Right lobe of liver (tissue), 6 donors: ENCODE measurements around the gene SLC20A1. TPM values are rescaled to one million over a fixed set of nuclear protein-coding genes. Genes with fewer than 3 reads are reported as not detected.

Experiments used
- ATAC-seq, 4 donors: fragments of 200-7000 bp; cut with Tn5 transposase; one replicate each; pipeline ENCODE4 v1.9.1; 2020; ENCODE audit warnings: mild to moderate bottlenecking in 4 of 4, moderate library complexity in 4 of 4
- DNase-seq, 3 donors: peaks; one replicate each; pipeline ENCODE4 v3.0.0-alpha.2; 2020
- H3K27ac ChIP-seq, 3 donors: fragments of 200-600 bp; one replicate each; pipeline ENCODE4 v1.8.0; 2022
- H3K27me3 ChIP-seq, 2 donors: fragments of 200-600 bp; one replicate each; pipeline ENCODE4 v1.8.0; 2022
- H3K36me3 ChIP-seq, 4 donors: fragments of 200-600 bp; sonication (generic) in 1 of 4; one replicate each; pipeline versions ENCODE4 v1.5.1 to v1.8.0; 2017 to 2022; ENCODE audit warnings: control low read depth in 1 of 4
- H3K4me1 ChIP-seq, 4 donors: fragments of 200-600 bp; sonication (generic) in 1 of 4; one replicate each; pipeline versions ENCODE4 v1.5.1 to v1.8.0; 2017 to 2022; ENCODE audit warnings: control low read depth in 1 of 4
- H3K4me3 ChIP-seq, 3 donors: fragments of 200-600 bp; one replicate each; pipeline ENCODE4 v1.8.0; 2022
- H3K9me3 ChIP-seq, 4 donors: fragments of 200-600 bp; sonication (generic) in 1 of 4; one replicate each; pipeline versions ENCODE4 v1.5.1 to v1.8.0; 2017 to 2022; ENCODE audit warnings: control low read depth in 1 of 4
- CTCF ChIP-seq, 4 donors: fragments of 200-600 bp in 3 of 4; fragments of 450-650 bp in 1 of 4; IDR thresholded peaks; one replicate each; pipeline versions ENCODE4 v1.5.1 to v1.8.0; 2016 to 2022; ENCODE audit warnings: antibody characterized with exemption in 4 of 4, mild to moderate bottlenecking in 2 of 4
- POLR2A ChIP-seq: fragments of 450-650 bp; IDR thresholded peaks from one replicate; pipeline ENCODE4 v1.6.1; 2017; ENCODE audit warnings: antibody characterized with exemption, mild to moderate bottlenecking
- WGBS: methylation state at CpG from one replicate; pipeline ENCODE4 v1.1.6; 2018; ENCODE audit warnings: low coverage, low lambda C conversion rate; ENCODE audit not compliant: insufficient coverage; ENCODE audit errors: missing lambda C conversion rate; 5-methylcytosine and 5-hydroxymethylcytosine counted together
- intact Hi-C, 2 donors: fragments of 100-400 bp; cut with DNase I; formaldehyde crosslinking; loops; one replicate each; pipeline versions ENCODE4 v1.11.2 to v1.14.1; 2022
- total RNA-seq, 6 experiments: library from RNA; depleted of rRNA in 2 of 6; stranded (reverse); fragments of >200 nt in 2 of 6; fragmentation: NEBNext Ultra II Directional in 3 of 6; extraction: Animal tissue kit (Norgen Biotek cat#: 25700) in 3 of 6; gene quantifications; one replicate each; pipeline versions ENCODE4 v1.1.0 to v1.2.4, GENCODE V29; 2016 to 2023
- donor health status: DM: no; HTN: yes; CAD: no.
- donor health status: DM: no; HTN: no; CAD: no.
- donor health status: DM: no; HTN: no; CAD: no.
- donor health status: DM: no; HTN: yes; CAD: no.
- donor health status: DM: no; HTN: yes; CAD: no.

Gene SLC20A1
- total RNA-seq, 6 experiments from 2014 or later, result 14.3 to 103 (median 26.8) TPM

- 82% methylated on average over 1 of the region's 1 CpG for WGBS
- Histone ChIP-seq H3K4me3 (no peak overlapping the region), H3K36me3 (no peaks in the 10 kb centered on the region), H3K27me3 (no peaks in the 10 kb centered on the region), H3K4me1 (peaks cover 0 to 28% (median 11%) of the 10 kb centered on the region in 4 donors), H3K27ac (no peak overlapping the region), H3K9me3 (no peaks in the 10 kb centered on the region)
- DNase-seq (no peak), ATAC-seq (no peak)
- intact Hi-C loops, result no loop called here
- TF ChIP-seq CTCF (IDR thresholded peaks at IDR 0.05), result no peak
Observed at GRCh38 chr2:112673008-112673407, 27.3 kb downstream of the SLC20A1 start.

GRCh38 chr2:112674229-112674628 is 28.5 kb downstream of the SLC20A1 start:
- Histone ChIP-seq H3K27me3 (no peaks in the 10 kb centered on the region), H3K36me3 (no peaks in the 10 kb centered on the region), H3K27ac (peak overlapping the region in 1 of 3 donors; percentile 25), H3K9me3 (no peaks in the 10 kb centered on the region), H3K4me3 (no peak overlapping the region), H3K4me1 (peaks cover 0 to 24% (median 11%) of the 10 kb centered on the region in 4 donors)
- DNase-seq (peak; percentile 77 to 87 (median 83)), ATAC-seq (peak; percentile 87 to 91 (median 89))
- intact Hi-C loops, result no loop called here
- 39% methylated on average over 10 of the region's 12 CpGs for WGBS
- no peak for TF ChIP-seq POLR2A
- TF ChIP-seq CTCF (IDR thresholded peaks at IDR 0.05), result no peak

DNA sequence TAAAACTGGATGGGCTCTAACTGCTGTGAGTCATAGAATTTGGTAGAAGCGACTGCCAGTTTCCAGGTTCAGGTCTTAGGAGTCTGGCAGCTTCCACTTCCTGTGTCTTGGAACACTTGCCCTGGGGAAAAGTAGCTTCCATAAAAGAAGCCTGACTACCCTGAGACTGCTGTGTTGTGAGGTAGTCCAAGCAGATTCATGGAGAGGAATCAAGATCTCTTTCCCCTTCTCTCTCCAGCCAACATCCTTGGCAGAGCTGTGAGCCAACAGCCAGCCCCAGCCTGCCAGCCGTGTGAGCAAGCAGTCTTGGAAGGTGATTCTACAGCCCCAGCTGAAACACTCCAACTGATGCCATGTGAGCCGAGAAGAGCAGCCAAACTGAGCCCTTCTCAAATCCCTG is 33.7 kb downstream of the SLC20A1 start:
- no peak for ATAC-seq
- DNase-seq, result peak in 1 of 3 donors; percentile 36
- no peaks in the 10 kb centered on the region for H3K36me3 ChIP-seq
- H3K27me3 ChIP-seq, result no peaks in the 10 kb centered on the region
- intact Hi-C loops, result no loop called here
- no peak overlapping the region for H3K27ac ChIP-seq
- TF ChIP-seq POLR2A (no peak), CTCF (IDR thresholded peaks at IDR 0.05) (no peak)
- no peaks in the 10 kb centered on the region for H3K9me3 ChIP-seq
- H3K4me3 ChIP-seq, result no peak overlapping the region
- peaks cover 0 to 4% (median 0%) of the 10 kb centered on the region in 4 donors for H3K4me1 ChIP-seq
- WGBS, result no CpG with 5 or more reads among the region's 3 CpGs

DNA sequence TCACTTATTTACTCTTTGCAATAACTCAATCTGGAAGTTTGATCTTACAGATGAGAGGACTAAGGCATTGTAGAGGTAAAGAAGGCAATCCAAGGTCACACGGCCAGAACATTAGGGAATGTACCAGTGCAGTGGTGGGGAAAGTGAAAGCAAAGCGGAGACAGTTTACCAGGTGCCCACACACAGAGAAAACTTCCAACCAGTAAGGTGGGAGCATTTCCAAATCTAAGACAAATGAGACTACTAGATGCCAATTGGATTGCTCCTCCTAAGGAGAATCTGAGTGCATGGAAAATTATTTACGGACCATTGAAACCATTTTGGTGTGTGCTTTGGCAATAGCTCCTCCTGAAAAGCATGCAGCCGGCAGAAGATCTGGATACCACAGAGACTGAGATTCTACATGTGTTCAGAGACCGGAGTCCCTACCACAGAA is 34.9 kb downstream of the SLC20A1 start:
- H3K36me3 ChIP-seq, result no peaks in the 10 kb centered on the region
- WGBS, result 27% methylated on average over 2 of the region's 5 CpGs
- H3K27ac ChIP-seq, result peak overlapping the region in 1 of 3 donors; percentile 33
- peaks cover 0 to 4% (median 0%) of the 10 kb centered on the region in 4 donors for H3K4me1 ChIP-seq
- H3K4me3 ChIP-seq, result peak overlapping the region in 2 of 3 donors; percentile 15 to 41
- peak; percentile 87 to 93 (median 90) for ATAC-seq
- DNase-seq, result peak in 1 of 3 donors; percentile 46
- H3K27me3 ChIP-seq, result no peaks in the 10 kb centered on the region
- H3K9me3 ChIP-seq, result no peaks in the 10 kb centered on the region
- TF ChIP-seq POLR2A, result no peak
- intact Hi-C loops, result no loop called here

DNA sequence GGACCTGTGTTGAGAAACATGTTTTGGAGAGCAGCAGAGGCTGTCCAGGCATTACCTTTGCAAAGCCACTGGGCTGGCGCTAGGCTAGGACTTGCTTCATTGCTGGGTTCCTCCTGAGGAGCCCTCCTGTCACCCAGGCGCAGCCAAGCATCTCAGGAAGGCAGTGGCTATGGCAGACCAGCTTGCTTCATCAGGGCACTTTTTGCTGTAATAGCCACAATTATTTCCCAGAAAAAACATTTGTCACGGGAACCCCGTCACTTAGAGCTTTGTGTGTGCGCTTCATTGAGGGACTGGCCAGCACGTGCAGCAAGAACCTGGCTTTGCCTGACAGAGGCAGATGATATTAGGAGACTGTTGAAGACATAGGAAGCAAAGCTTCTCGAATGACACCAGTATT is 36.4 kb downstream of the SLC20A1 start:
- 75% methylated on average over 4 of the region's 7 CpGs for WGBS
- H3K9me3 ChIP-seq, result no peaks in the 10 kb centered on the region

More for the DNA sequence above, 36.4 kb downstream of the SLC20A1 start:
- DNase-seq (peak in 1 of 3 donors; percentile 46), ATAC-seq (no peak)
- Histone ChIP-seq H3K27me3 (no peaks in the 10 kb centered on the region), H3K4me3 (no peak overlapping the region), H3K4me1 (peaks cover 0 to 4% (median 0%) of the 10 kb centered on the region in 4 donors), H3K27ac (no peak overlapping the region), H3K36me3 (no peaks in the 10 kb centered on the region)
- intact Hi-C loops, result no loop called here
- no peak for TF ChIP-seq CTCF (IDR thresholded peaks at IDR 0.05)
- no peak for TF ChIP-seq POLR2A
